Mammary epithelial cell (primary cell): ENCODE results near the gene ASS1.

Experiments
- EZH2 ChIP-seq: IDR thresholded peaks from 2 replicates; pipeline ENCODE4 v1.6.1; 2012; ENCODE audit warnings: low read length, inconsistent platforms, borderline replicate concordance
- TF ChIP-seq, protein P1 (sequence below), 2 donors: IDR thresholded peaks in 1 of 2; conservative IDR thresholded peaks in 1 of 2; 2 replicates each; pipeline ENCODE4 v1.5.1; 2011 to 2012; ENCODE audit warnings: inconsistent platforms in 2 of 2, low read length in 2 of 2, mild to moderate bottlenecking in 2 of 2, control low read depth in 1 of 2, low read depth in 1 of 2; ENCODE audit not compliant: insufficient read depth in 1 of 2; ENCODE audit errors: extremely low read depth in 1 of 2

DNA sequence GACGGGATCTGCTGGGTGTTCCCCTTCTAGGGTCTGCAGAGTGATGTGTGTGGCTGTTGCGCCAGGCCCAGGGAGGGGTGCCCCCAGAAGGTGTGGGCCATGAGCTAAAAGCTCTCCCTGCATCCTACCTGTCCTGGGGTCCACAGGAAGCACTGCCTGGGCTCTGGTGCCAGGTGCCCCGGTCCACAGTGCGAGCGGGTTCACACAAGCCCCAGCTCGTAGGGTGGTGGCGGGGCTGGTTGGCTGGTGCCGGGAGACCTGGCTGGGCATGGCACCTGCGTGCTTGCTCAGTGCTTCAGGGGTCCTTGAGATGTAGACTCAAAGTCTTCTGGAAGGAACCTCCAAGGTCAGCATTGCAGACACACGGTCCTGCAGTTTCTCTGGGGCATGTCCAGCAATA is 25.5 kb downstream of the ASS1 start:
- TF ChIP-seq, protein P1, sequence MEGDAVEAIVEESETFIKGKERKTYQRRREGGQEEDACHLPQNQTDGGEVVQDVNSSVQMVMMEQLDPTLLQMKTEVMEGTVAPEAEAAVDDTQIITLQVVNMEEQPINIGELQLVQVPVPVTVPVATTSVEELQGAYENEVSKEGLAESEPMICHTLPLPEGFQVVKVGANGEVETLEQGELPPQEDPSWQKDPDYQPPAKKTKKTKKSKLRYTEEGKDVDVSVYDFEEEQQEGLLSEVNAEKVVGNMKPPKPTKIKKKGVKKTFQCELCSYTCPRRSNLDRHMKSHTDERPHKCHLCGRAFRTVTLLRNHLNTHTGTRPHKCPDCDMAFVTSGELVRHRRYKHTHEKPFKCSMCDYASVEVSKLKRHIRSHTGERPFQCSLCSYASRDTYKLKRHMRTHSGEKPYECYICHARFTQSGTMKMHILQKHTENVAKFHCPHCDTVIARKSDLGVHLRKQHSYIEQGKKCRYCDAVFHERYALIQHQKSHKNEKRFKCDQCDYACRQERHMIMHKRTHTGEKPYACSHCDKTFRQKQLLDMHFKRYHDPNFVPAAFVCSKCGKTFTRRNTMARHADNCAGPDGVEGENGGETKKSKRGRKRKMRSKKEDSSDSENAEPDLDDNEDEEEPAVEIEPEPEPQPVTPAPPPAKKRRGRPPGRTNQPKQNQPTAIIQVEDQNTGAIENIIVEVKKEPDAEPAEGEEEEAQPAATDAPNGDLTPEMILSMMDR (conservative IDR thresholded peaks at IDR 0.05 in 1 of 2, IDR thresholded peaks at IDR 0.05 in 1 of 2; ENCODE audit: extremely low read depth in 1 of 2, insufficient read depth in 1 of 2, low read depth in 1 of 2, low read length in 2 of 2), result no peak
- no peak for TF ChIP-seq EZH2
